Measurements from ENCODE around the gene PPIL4. TPM values are rescaled to one million over a fixed set of nuclear protein-coding genes. Genes with fewer than 3 reads are reported as not detected.

The PPIL4 gene
- total and polyA plus RNA-seq, 10 of the 15 experiments (the other 5 are each of a cell fraction or from before 2014, with no cell fraction given) = 8.0 to 28.4 (median 24.3) TPM

DNA sequence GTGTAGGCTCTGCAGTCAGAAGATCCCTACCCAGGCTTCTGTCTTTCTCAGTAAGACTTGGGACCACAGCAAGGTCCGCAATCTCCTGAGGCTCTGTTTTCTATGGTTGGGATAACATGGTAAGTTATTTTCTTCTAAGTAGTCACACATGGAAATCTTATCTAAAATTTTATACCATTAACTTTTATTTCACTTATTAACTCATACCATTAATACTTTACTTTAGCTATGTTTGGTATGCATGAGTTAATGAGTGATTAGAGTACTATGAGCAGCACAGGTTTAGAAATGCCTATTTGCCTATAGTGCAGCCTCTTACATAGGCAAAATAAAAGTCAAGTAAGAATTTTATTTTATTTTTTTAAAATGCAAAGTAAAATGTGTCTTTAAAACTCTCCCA lies 47.6 kb upstream of the PPIL4 start:
- POLR2A ChIA-PET = interaction anchor here (1.3 kb wide), 1 partner anchor 13 kb away, joined by 3 read pairs; no protein-coding TSS in a partner anchor
- no TSS peak for BruUV-seq (replicated peaks)
- Histone ChIP-seq H3K79me2 (ENCODE audit: control insufficient read depth, insufficient read depth, low read length) (no peaks in the 10 kb centered on the region), H3K9ac (ENCODE audit: control insufficient read depth, insufficient read depth, low read length) (no peak overlapping the region), H3K27me3 (replicated peaks in 1 of 2; ENCODE audit: control insufficient read depth in 2 of 2, insufficient read depth in 2 of 2, low read length in 1 of 2) (no peaks in the 10 kb centered on the region), H3K4me2 (ENCODE audit: control insufficient read depth, insufficient read depth) (no peak overlapping the region), H3K9me3 (replicated peaks; ENCODE audit: control insufficient read depth, insufficient read depth, low read length) (no peaks in the 10 kb centered on the region), H3K4me3 (no peak overlapping the region), H3K36me3 (ENCODE audit: control insufficient read depth in 2 of 2, insufficient read depth in 2 of 2, low read length in 1 of 2) (peaks cover under 1 to 22% of the 10 kb centered on the region in 2 experiments; a peak in 3 of 4 replicates), H3K4me1 (ENCODE audit: control insufficient read depth, insufficient read depth, low read length) (no peaks in the 10 kb centered on the region), H2AFZ (ENCODE audit: control insufficient read depth, low read depth, low read length) (no peak overlapping the region), H3K27ac (ENCODE audit: control insufficient read depth, insufficient read depth) (no peak overlapping the region), H4K20me1 (ENCODE audit: control insufficient read depth, insufficient read depth) (no peaks in the 10 kb centered on the region)
- DNase-seq (ENCODE audit: low read depth, low spot score) (no peak), FAIRE-seq (no peak), ATAC-seq (no peak)
- in situ Hi-C loops (cut with MboI) = no loop called here
- SMC1A ChIA-PET (ENCODE audit: uncharacterized antibody, unreplicated experiment) = interaction anchor here (1.5 to 2.5 kb wide), 2 partner anchors 10 to 23 kb away, joined by 4 to 9 read pairs; no protein-coding TSS in a partner anchor
- intact Hi-C loops (cut with micrococcal nuclease; ENCODE audit: unreplicated experiment) = no loop called here
- RAD21 ChIA-PET (ENCODE audit: unreplicated experiment) = no interaction called here
- TF ChIP-seq HDGF (IDR thresholded peaks at IDR 0.05) (no peak), IKZF1 (conservative IDR thresholded peaks at IDR 0.05) (no peak), ZSCAN29 (IDR thresholded peaks at IDR 0.05) (no peak), STAT1 (conservative IDR thresholded peaks at IDR 0.05) (no peak), SMAD5 (IDR thresholded peaks at IDR 0.05; ENCODE audit: low read depth) (no peak), NR2F1 (conservative IDR thresholded peaks at IDR 0.05) (no peak), MYB (IDR thresholded peaks at IDR 0.05; ENCODE audit: borderline replicate concordance, low read depth, low read length) (no peak), NFXL1 (IDR thresholded peaks at IDR 0.05; ENCODE audit: borderline replicate concordance) (no peak)
- TF ChIP-seq, protein P1, sequence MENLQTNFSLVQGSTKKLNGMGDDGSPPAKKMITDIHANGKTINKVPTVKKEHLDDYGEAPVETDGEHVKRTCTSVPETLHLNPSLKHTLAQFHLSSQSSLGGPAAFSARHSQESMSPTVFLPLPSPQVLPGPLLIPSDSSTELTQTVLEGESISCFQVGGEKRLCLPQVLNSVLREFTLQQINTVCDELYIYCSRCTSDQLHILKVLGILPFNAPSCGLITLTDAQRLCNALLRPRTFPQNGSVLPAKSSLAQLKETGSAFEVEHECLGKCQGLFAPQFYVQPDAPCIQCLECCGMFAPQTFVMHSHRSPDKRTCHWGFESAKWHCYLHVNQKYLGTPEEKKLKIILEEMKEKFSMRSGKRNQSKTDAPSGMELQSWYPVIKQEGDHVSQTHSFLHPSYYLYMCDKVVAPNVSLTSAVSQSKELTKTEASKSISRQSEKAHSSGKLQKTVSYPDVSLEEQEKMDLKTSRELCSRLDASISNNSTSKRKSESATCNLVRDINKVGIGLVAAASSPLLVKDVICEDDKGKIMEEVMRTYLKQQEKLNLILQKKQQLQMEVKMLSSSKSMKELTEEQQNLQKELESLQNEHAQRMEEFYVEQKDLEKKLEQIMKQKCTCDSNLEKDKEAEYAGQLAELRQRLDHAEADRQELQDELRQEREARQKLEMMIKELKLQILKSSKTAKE (IDR thresholded peaks at IDR 0.05; ENCODE audit: low read depth, poor library complexity, severe bottlenecking) = no peak
- TF ChIP-seq, protein P2, sequence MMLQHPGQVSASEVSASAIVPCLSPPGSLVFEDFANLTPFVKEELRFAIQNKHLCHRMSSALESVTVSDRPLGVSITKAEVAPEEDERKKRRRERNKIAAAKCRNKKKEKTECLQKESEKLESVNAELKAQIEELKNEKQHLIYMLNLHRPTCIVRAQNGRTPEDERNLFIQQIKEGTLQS (IDR thresholded peaks at IDR 0.05; ENCODE audit: borderline replicate concordance, extremely low read depth, low read depth, low read length) = no peak
- TF ChIP-seq, protein P3, sequence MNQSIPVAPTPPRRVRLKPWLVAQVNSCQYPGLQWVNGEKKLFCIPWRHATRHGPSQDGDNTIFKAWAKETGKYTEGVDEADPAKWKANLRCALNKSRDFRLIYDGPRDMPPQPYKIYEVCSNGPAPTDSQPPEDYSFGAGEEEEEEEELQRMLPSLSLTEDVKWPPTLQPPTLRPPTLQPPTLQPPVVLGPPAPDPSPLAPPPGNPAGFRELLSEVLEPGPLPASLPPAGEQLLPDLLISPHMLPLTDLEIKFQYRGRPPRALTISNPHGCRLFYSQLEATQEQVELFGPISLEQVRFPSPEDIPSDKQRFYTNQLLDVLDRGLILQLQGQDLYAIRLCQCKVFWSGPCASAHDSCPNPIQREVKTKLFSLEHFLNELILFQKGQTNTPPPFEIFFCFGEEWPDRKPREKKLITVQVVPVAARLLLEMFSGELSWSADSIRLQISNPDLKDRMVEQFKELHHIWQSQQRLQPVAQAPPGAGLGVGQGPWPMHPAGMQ (IDR thresholded peaks at IDR 0.05; ENCODE audit: borderline replicate concordance) = no peak
- TF ChIP-seq, protein P4, sequence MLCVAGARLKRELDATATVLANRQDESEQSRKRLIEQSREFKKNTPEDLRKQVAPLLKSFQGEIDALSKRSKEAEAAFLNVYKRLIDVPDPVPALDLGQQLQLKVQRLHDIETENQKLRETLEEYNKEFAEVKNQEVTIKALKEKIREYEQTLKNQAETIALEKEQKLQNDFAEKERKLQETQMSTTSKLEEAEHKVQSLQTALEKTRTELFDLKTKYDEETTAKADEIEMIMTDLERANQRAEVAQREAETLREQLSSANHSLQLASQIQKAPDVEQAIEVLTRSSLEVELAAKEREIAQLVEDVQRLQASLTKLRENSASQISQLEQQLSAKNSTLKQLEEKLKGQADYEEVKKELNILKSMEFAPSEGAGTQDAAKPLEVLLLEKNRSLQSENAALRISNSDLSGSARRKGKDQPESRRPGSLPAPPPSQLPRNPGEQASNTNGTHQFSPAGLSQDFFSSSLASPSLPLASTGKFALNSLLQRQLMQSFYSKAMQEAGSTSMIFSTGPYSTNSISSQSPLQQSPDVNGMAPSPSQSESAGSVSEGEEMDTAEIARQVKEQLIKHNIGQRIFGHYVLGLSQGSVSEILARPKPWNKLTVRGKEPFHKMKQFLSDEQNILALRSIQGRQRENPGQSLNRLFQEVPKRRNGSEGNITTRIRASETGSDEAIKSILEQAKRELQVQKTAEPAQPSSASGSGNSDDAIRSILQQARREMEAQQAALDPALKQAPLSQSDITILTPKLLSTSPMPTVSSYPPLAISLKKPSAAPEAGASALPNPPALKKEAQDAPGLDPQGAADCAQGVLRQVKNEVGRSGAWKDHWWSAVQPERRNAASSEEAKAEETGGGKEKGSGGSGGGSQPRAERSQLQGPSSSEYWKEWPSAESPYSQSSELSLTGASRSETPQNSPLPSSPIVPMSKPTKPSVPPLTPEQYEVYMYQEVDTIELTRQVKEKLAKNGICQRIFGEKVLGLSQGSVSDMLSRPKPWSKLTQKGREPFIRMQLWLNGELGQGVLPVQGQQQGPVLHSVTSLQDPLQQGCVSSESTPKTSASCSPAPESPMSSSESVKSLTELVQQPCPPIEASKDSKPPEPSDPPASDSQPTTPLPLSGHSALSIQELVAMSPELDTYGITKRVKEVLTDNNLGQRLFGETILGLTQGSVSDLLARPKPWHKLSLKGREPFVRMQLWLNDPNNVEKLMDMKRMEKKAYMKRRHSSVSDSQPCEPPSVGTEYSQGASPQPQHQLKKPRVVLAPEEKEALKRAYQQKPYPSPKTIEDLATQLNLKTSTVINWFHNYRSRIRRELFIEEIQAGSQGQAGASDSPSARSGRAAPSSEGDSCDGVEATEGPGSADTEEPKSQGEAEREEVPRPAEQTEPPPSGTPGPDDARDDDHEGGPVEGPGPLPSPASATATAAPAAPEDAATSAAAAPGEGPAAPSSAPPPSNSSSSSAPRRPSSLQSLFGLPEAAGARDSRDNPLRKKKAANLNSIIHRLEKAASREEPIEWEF (IDR thresholded peaks at IDR 0.05; ENCODE audit: insufficient replicate concordance, low read depth, low read length) = no peak
- CTCF ChIA-PET = interaction anchor here (0.9 kb wide), 1 partner anchor 31 kb away, joined by 3 read pairs; no protein-coding TSS in a partner anchor
- WGBS (ENCODE audit: insufficient coverage, insufficient replicate concordance, low lambda C conversion rate, missing lambda C conversion rate) = 100% methylated on average over 1 of the region's 1 CpG
